Measurements from ENCODE around the gene REM2.

DNA sequence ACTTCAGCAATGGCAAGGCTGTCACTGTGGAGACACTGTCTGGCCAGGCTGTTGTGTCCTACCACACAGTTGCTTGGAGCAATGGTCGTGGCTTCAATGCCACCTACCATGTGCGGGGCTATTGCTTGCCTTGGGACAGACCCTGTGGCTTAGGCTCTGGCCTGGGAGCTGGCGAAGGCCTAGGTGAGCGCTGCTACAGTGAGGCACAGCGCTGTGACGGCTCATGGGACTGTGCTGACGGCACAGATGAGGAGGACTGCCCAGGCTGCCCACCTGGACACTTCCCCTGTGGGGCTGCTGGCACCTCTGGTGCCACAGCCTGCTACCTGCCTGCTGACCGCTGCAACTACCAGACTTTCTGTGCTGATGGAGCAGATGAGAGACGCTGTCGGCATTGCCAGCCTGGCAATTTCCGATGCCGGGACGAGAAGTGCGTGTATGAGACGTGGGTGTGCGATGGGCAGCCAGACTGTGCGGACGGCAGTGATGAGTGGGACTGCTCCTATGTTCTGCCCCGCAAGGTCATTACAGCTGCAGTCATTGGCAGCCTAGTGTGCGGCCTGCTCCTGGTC lies 7.2 kb upstream of the REM2 start:
- TF ChIP-seq, protein P1, sequence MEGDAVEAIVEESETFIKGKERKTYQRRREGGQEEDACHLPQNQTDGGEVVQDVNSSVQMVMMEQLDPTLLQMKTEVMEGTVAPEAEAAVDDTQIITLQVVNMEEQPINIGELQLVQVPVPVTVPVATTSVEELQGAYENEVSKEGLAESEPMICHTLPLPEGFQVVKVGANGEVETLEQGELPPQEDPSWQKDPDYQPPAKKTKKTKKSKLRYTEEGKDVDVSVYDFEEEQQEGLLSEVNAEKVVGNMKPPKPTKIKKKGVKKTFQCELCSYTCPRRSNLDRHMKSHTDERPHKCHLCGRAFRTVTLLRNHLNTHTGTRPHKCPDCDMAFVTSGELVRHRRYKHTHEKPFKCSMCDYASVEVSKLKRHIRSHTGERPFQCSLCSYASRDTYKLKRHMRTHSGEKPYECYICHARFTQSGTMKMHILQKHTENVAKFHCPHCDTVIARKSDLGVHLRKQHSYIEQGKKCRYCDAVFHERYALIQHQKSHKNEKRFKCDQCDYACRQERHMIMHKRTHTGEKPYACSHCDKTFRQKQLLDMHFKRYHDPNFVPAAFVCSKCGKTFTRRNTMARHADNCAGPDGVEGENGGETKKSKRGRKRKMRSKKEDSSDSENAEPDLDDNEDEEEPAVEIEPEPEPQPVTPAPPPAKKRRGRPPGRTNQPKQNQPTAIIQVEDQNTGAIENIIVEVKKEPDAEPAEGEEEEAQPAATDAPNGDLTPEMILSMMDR (IDR thresholded peaks at IDR 0.05; ENCODE audit: low read depth, low read length, poor library complexity, severe bottlenecking) = no peak
- TF ChIP-seq EZH2phosphoT487 (IDR thresholded peaks at IDR 0.05; ENCODE audit: borderline replicate concordance, low read length) = no peak

Measured in DOHH2 (cell line).